Measurements from ENCODE around the gene CCR5.
A peak's percentile ranks its signal among the peaks of the same experiment; 100 is the strongest.

Gene CCR5

GRCh38 chr3:46395210-46395661, 24.5 kb downstream of the CCR5 start:
- Histone ChIP-seq H3K36me3 (replicated peaks; ENCODE audit: low read depth, low read length) (no peaks in the 10 kb centered on the region), H3K4me2 (ENCODE audit: low read length) (no peak overlapping the region), H3K9ac (ENCODE audit: low read length) (no peak overlapping the region), H3K9me3 (ENCODE audit: insufficient read depth, low read length) (no peaks in the 10 kb centered on the region), H3K79me2 (ENCODE audit: low read length) (no peaks in the 10 kb centered on the region), H4K20me1 (ENCODE audit: insufficient read depth, low read length) (no peaks in the 10 kb centered on the region), H2AFZ (ENCODE audit: low read depth, low read length) (no peak overlapping the region), H3K27ac (ENCODE audit: low read length) (no peak overlapping the region), H3K4me1 (ENCODE audit: low read length) (peaks cover 7% of the 10 kb centered on the region), H3K4me3 (ENCODE audit: low read length) (no peak overlapping the region), H3K27me3 (ENCODE audit: low read depth, low read length) (peaks cover 20% of the 10 kb centered on the region; the same call in 1 of the 2 replicates)
- no peak for TF ChIP-seq EZH2phosphoT487 (IDR thresholded peaks at IDR 0.05; ENCODE audit: low read depth)
- TF ChIP-seq CTCF (IDR thresholded peaks at IDR 0.05; ENCODE audit: low read depth, low read length) = peak; percentile 54

- Histone ChIP-seq H3K27me3 (ENCODE audit: low read depth, low read length) (peaks cover 27% of the 10 kb centered on the region; the same call in 1 of the 2 replicates), H3K4me3 (ENCODE audit: low read length) (no peak overlapping the region), H3K4me1 (ENCODE audit: low read length) (peaks cover 7% of the 10 kb centered on the region), H3K36me3 (replicated peaks; ENCODE audit: low read depth, low read length) (no peaks in the 10 kb centered on the region), H3K79me2 (ENCODE audit: low read length) (no peaks in the 10 kb centered on the region), H4K20me1 (ENCODE audit: insufficient read depth, low read length) (no peaks in the 10 kb centered on the region), H3K4me2 (ENCODE audit: low read length) (no peak overlapping the region), H2AFZ (ENCODE audit: low read depth, low read length) (0 out of 2 replicates have a peak overlapping the region, but pooled peaks have one; percentile 28), H3K9ac (ENCODE audit: low read length) (no peak overlapping the region), H3K9me3 (ENCODE audit: insufficient read depth, low read length) (no peaks in the 10 kb centered on the region), H3K27ac (ENCODE audit: low read length) (no peak overlapping the region)
- TF ChIP-seq EZH2phosphoT487 (IDR thresholded peaks at IDR 0.05; ENCODE audit: low read depth) = no peak
- no peak for TF ChIP-seq CTCF (IDR thresholded peaks at IDR 0.05; ENCODE audit: low read depth, low read length)
Measured at GRCh38 chr3:46395766-46396530, 25.2 kb downstream of the CCR5 start.

- Histone ChIP-seq H3K4me3 (ENCODE audit: low read length) (no peak overlapping the region), H3K27me3 (ENCODE audit: low read depth, low read length) (peaks cover 32% of the 10 kb centered on the region), H3K79me2 (ENCODE audit: low read length) (no peaks in the 10 kb centered on the region), H3K27ac (ENCODE audit: low read length) (no peak overlapping the region), H2AFZ (ENCODE audit: low read depth, low read length) (no peak overlapping the region), H3K9ac (ENCODE audit: low read length) (no peak overlapping the region), H4K20me1 (ENCODE audit: insufficient read depth, low read length) (no peaks in the 10 kb centered on the region), H3K36me3 (replicated peaks; ENCODE audit: low read depth, low read length) (no peaks in the 10 kb centered on the region), H3K9me3 (ENCODE audit: insufficient read depth, low read length) (no peaks in the 10 kb centered on the region), H3K4me1 (ENCODE audit: low read length) (peaks cover 7% of the 10 kb centered on the region), H3K4me2 (ENCODE audit: low read length) (no peak overlapping the region)
- TF ChIP-seq CTCF (IDR thresholded peaks at IDR 0.05; ENCODE audit: low read depth, low read length) (no peak), EZH2phosphoT487 (IDR thresholded peaks at IDR 0.05; ENCODE audit: low read depth) (no peak)
Measured at GRCh38 chr3:46397111-46397510, 26.4 kb downstream of the CCR5 start.

GRCh38 chr3:46398186-46398955, 27.6 kb downstream of the CCR5 start:
- Histone ChIP-seq H3K4me2 (ENCODE audit: low read length) (no peak overlapping the region), H3K36me3 (replicated peaks; ENCODE audit: low read depth, low read length) (no peaks in the 10 kb centered on the region), H3K4me3 (ENCODE audit: low read length) (no peak overlapping the region), H3K27ac (ENCODE audit: low read length) (no peak overlapping the region), H3K27me3 (ENCODE audit: low read depth, low read length) (peaks cover 32% of the 10 kb centered on the region), H3K9me3 (ENCODE audit: insufficient read depth, low read length) (no peaks in the 10 kb centered on the region), H2AFZ (ENCODE audit: low read depth, low read length) (no peak overlapping the region), H3K9ac (ENCODE audit: low read length) (no peak overlapping the region), H3K4me1 (ENCODE audit: low read length) (peaks cover 7% of the 10 kb centered on the region), H4K20me1 (ENCODE audit: insufficient read depth, low read length) (no peaks in the 10 kb centered on the region), H3K79me2 (ENCODE audit: low read length) (no peaks in the 10 kb centered on the region)
- no peak for TF ChIP-seq CTCF (IDR thresholded peaks at IDR 0.05; ENCODE audit: low read depth, low read length)
- TF ChIP-seq EZH2phosphoT487 (IDR thresholded peaks at IDR 0.05; ENCODE audit: low read depth) = no peak
